GM20431 (cell line): ENCODE results near the gene DCAF15.
"Not testable (repeated sequence)": the region's sequence is repeated elsewhere in the genome, so short reads cannot be mapped to it uniquely, and the experiment has no call there.

Experiments
- in situ Hi-C: fragments of 300-500 bp; cut with MseI, MboI; formaldehyde crosslinking; loops from one replicate; pipeline ENCODE4 v1.15.0; 2020; ENCODE audit warnings: low sequenced_read_pairs; ENCODE audit not compliant: unreplicated experiment

Gene DCAF15

DNA sequence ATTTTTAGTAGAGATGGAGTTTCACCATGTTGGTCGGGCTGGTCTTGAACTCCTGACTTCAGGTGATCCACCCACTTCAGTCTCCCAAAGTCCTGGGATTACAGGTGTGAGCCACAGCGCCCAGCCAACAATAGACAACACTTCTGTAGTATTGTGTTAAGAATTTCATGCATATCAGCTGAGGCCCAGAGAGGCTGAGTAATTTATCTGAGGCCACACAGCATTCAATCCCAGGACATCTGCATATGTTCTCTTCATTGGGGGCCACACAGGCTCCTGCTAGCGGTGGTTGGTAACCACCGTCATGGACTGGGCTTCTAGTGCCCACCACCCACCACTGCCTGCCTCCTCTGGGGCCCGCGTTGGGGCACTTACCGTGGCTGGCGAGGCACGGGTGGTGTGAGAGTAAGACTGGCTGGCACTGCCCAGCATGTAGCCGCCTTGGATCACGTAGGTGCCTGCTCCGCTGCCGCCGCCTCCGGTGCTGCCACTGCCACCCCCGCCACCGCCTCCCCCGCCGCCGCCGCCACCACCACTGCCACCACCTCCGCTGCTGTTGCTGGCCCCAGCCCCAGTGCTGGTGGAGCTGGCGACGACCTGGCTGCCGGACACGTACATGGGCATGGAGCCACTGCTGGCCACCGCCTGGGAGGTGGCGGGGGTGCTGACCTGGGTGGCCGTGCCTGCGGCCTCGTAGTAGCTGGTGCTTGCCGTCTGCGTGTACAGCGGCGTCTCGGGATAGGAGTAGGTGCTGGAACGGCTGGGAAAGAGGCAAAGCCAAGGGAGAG, 20.3 kb downstream of the DCAF15 start:
- in situ Hi-C loops: no loop called here

DNA sequence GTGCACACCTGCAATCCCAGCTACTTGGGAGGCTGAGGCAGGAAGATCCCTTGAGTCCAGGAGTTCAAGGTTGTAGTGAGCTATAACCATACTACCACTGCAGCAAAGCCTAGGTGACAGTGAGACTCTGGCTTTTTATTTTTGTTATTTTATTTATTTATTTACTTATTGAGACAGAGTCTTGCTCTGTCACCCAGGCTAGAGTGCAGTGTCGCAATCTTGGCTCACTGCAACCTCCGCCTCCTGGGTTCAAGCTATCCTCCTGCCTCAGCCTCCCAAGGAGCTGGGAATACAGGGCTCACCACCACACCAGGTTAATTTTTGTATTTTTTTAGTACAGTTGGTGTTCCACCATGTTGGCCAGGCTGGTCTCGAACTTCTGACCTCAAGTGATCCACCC, 21.2 kb downstream of the DCAF15 start:
- in situ Hi-C loops: not testable (repeated sequence)

DNA sequence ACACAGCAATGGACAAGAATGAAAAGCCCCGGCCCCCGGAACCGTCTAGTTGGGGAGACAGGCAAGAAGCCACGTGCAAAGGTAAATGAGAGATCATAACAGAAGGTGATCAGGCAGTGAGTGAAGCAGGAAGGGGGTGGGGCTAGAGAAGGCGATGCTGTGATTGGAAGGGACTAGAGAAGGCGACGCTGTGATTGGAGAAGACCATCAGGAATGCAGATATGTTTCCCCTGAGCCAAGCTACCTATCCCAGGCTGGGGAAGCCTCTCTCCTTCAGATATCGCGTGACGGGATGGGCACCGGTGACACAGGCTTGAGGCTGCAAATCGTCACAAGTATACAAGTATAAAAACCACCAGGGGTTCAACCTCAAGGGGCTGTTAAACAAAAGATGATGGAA, 21.8 kb downstream of the DCAF15 start:
- in situ Hi-C loops: no loop called here

DNA sequence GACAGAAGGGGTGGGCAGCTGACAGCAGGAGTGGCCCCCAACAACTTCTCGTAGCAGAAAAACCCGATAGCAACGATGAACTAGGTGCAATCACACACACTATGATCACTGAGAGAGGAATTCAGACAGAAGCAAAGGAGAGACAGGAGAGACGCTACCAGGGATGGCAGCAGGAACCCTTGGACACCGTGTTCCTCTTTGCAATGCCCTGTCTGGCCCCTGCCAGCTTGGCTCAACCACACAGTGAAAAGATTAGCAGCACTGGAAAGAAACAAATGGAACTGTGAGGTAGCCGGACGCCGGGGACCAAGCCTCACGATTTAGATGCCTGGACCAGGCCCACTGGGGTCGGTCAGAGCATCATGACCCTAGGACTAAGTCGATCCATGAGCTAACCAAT, 23.6 kb downstream of the DCAF15 start:
- in situ Hi-C loops: no loop called here

DNA sequence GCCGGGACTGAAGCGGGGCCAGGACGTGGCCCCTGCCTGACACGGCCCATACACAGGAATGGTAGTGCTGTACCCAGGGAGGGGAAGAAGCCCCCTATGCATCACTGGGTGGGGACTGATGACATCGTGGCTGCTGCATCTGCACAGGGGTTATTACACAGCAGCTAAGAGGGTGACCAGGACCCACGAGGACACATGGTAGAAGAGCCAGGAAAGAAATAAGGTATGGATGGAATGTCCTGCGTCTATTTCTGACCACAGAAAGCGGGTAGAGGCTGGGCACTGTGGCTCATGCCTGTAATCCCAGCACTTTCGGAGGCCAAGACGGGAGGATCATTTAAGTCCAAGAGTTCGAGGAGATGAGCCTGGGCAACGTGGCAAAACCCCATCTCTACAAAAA, 24.1 kb downstream of the DCAF15 start:
- in situ Hi-C loops: no loop called here

DNA sequence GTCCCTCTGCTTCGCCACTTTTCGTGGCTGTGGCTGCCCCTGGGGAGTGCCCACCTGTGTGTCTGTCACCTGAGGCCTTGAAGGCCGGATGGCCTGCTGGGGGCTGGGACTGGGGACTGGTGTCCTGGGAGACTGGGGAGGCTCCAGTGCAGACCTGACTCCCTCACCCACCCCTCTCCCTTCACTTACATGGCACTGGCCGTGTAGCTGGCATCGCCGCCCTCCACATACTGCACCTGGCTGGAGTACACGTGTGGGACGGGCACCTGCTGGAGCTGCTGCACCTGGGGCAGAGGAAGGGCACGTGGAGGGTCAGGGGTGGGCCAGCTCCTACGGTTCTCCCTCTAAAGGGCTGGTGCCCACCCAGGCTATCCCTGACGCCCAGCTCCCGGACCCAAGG, 25.5 kb downstream of the DCAF15 start:
- in situ Hi-C loops: no loop called here

DNA sequence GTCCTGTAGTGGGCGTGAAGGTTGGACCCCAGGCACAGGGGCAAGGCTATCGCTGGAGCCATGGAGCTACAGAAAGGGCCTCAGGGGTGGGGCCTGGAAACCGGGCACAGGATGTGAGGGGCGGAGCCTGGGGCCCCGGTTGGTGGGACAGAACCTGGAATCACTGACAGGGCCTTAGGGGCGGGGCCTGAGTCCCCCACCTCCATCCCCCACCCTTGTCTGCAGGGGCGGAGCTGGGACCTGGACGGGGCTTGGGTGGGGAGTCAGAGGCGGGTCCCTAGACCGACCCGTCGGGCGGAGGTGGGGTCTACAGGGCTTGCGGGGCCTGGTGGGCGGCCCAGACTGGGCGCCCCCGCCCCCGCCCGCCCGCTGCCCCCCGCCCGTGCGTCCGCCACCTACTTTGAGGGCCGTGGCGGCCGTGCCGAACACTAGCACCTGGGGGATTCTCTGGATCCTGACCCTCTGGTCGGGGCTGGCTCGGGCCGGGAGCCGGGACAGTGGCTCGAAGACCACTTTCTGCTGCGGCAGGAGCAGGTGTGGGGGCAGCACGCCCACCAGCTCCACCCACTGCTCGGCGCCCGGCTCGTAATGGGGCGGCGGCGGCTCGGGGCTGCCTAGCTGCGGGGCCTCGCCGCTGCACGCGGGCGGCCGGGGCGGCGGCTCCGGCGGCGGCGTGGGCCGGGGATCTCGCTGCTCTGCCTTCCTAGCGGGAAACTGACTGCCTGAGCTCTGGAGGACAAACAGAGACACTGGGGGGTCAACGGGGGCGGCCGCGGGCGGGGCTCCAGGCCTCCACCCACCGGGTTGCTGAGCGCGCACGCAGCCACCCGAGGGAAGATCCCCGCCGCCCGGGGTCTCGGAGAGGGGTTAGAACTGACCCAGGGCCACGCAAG, 26.3 kb downstream of the DCAF15 start:
- in situ Hi-C loops: no loop called here

DNA sequence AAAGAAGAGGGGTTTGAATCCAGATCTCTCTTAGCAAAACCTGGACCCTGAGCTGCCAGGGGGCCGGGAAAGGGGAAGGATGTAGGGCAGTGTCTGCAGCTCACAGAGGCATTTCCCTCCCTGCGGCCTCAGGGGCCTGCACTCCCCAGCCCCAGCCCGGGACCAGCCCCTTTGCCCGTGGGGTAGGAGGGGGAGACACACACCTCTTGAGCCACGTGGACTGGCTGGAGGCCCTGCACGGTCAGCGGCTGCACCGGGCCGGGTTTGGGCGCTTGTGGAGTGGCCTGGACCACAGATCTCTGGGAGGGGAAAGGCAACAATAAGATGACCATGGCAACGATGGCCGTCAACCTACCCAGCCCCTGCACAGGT, 26.9 kb downstream of the DCAF15 start:
- in situ Hi-C loops: no loop called here

DNA sequence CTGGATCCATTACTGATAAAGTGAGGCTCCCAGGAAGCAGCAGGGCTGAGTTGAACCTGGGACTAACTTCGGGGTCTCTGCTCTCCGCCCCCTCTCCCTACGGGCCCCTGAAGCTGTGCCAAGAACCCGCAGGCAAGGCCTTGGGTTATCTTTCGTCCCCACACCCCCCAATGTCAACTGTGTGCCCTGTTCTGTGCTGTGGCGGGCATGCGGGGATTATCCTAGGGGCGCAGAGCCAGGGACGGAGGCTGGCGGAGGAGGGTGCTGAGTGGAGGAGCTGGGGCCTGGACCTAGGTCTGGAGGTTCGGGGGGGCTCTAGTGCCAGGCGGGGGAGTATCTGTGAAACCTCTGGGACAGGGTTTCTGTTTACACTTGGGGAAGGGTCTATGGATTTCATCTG, 27.4 kb downstream of the DCAF15 start:
- in situ Hi-C loops: no loop called here

DNA sequence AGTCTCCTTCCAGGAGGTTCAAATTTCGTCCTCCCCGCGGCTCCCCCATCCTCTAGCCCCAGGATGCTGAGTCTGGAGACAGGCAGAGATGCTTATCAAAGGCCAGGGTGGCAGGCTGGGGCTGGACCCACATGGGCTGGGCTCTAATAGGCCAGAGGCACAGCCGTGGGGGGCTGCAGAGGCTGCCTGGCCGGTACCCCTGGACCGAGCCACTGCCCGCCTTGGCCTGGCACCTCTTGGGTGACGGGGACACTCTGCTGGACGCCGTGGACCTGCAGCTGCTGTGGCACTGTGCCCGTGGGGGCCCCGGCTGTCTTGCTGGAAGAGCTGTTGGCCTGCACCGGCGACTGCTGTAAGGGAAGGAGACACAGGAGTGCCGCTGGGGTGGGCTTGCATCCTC, 28.0 kb downstream of the DCAF15 start:
- in situ Hi-C loops: no loop called here

DNA sequence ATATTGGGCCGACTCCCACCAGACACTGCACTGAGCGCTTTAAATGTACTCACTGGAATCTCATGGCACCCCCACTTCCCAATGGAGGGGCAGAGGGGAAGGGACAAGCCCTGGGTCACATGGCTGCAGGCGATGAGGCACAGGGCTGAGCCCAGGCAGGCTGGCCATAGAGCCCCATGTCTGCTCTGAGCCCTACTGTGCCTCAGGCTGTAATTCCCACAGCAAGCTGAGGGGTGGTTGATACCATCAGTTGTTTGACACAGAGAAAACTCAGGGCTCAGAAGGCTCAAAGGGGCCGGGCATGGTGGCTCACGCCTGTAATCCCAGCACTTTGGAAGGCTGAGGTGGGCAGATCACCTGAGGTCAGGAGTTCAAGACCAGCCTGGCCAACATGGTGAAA, 28.7 kb downstream of the DCAF15 start:
- in situ Hi-C loops: no loop called here

DNA sequence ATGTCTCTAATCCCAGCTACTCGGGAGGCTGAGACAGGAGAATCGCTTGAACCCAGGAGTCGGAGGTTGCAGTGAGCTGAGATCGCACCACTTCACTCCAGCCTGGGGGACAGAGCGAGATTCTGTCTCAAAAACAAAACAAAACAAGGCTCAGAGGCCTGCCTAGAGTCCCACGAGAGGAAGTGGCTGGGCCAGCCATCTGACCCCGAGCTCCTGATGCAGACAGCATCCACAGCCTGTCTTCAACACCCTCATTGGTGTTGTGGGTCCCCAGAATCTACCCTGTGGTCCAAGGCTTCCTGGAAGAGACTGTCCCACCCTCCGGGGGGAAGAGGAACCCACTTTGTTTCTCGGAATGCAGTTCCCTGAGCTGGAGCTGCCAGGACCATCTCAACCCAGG, 29.2 kb downstream of the DCAF15 start:
- in situ Hi-C loops: no loop called here

DNA sequence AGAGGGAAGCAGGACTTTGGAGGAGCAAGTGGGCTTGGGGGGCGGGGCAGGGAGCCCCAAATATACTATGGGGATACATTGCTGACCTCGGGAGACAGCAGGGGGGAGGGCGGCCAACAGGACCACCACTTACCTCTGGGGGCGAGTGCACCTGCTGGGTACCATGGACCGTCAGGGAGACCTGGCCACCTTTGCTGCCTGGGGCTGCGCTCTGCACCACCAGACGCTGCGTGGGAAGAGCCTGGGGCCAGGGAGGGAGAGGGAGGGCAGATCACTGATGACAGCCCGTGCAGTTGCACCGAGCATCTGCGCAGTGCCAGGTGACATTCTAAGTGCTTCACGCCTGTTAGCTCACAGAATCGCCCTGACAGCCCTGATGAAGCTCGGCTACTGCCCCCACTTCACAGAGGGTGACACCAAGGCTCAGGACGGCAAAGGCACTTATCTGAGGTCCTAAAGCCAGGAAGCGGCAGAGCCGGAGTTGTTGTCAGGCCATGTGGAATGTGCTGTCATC, 29.7 kb downstream of the DCAF15 start:
- in situ Hi-C loops: no loop called here

DNA sequence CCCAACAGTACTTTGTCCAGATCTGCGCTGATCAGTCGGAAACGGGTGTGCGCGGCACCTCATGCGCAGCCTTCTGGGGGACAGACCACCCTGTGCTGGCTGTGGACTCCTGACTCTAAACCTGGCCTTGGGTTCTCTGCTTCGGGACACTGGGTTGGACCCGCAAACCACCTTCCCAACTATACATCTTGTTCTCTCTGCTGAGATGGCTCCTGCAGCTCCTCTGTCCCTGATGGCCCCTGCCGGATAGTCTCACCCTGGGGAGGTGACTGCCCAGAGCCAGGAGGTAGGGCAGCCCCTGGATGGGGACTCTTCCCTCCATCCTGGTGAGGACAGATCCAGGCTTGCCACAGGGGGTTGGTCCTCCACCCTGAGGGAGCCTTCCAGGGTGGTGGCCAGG, 30.5 kb downstream of the DCAF15 start:
- in situ Hi-C loops: no loop called here

DNA sequence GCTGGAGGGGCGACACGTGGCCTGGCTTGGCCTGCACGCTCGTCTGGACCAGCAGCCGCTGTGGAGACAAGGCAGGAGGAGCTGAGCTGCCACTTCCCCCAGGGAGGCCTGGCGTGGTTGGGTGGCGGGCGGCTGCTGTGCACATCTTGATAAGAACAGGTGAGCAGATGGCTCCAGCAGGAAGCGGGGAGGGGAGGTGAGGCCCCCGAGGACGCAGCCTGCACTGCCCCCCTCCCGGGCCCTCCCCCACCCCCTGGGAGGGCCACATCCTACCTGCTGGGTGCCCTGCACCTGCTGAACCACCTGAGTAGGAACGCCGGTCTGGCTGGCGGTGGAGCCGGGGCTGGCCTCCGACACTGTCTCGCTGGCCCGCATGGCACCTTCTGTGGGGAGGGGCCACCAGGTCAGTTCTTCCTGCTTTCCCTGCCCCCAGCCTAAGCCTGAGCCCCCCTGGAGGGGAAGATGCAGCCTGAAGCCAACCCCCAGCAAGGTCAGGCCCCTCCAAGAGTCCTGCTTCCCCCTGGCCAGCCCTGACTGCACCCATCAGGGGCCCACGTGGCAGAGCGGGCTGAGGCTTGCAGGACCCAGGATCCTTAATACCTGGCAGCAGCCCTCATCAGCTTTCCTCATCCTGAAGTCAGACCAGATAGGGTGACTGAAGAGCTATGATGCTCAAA, 31.0 kb downstream of the DCAF15 start:
- in situ Hi-C loops: no loop called here

DNA sequence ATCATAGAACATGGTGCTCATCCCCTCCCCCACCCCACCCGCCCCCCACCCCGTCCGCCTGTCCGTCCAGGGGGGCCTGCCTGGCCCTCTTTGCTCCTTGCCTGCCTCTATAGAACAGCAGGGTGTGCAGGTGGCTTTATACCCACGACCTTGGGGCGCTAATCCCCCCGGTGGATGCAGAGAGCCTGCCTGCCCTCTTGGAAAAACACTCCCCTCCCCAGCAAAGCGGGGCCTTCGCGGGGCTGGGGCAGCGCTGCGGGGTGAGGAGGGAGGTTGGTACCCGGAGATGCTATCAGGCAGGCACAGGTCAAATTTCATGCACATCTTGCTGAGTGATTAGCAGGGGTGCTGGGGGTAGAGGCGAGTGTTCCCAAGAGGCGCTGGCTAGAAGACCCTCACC, 31.9 kb downstream of the DCAF15 start:
- in situ Hi-C loops: no loop called here

DNA sequence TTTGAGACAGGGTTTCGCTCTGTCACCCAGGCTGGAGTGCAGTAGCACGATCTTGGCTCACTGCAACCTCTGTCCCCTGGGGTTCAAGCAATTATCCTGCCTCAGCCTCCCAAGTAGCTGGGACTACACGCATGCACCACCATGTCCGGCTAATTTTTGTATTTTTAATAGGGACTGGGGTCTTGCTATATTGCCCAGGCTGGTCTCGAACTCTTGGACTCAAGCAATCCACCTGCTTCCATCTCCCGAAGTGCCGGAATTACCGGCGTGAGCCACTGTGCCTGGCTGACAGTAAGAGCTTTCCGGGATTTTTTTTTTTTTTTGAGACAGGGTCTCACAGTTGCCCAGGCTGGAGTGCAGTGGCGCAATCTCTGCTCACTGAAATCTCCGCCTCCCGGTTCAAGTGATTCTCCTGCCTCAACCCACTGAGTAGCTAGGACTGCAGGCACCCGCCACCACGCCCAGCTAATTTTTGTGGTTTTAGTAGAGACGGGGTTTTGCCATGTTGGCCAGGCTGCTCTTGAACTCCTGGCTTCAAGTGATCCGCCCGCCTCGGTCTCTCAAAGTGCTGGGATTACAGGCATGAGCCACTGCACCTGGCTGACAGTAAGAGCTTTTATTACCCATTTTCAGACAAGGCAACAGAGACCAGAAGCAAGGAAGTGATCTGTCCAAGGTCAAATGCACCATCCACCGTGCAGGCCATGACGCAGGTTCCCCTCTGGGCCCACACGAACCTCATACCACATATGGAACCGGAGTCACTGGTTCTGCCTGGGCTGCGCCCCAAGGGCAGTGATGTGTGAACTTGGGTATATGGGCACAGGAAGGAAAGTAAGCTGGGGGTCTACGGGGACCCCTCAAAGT, 32.8 kb downstream of the DCAF15 start:
- in situ Hi-C loops: no loop called here

DNA sequence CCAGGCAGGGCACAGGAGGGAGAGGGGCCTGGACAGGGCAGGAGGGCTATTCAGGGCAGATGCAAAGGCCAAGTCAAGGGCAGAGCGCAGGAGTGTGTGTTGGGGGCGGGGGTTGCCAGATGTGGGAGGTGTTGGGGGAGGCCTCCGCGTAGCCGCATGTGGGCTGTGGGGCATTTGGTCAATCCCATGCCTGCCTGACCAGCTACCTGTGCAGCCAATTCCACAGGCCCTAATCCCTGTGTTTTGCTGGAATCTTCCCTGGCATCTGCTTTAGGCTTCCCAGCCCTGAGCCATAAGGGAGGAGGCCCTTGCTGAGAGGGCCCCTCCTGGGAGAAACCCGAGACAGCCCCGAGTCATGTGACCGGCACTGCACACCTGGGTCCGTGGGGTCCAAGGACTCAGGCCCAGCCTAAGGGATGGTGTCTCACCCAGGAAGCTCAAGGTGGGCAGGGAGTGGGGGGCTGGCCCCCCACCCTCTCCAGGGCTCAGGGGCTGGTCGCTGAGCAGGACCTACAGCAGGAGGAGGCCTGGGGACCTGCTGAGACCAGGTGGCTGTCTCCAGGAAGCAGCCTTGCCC, 33.5 kb downstream of the DCAF15 start:
- in situ Hi-C loops: no loop called here

DNA sequence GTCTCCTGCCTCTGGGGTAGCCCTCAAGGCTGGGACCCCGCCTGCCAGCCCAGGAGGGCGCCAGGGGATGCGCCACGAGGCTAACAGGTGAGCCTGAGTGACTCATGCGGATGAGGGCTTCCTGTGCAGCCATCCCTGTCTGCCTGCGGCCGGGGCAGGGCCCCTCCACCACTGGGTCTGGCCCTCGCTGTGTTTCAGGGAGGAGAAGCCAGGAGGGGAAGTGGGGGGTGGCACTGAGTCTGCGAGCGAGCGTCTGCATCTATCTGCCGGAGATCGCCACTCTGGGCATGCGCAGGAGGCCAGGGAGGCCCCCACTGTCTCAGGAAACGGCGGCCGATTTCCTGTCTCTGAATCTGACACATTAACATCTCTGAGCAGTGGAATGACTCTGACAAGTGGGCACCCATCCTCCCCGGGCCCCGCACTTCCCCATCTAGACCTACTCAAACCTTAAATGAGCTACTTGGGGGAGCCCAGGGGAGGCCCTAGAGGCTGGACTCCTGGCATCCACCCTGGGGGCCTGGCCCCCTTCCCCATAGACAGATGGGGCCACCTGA, 34.1 kb downstream of the DCAF15 start:
- in situ Hi-C loops: no loop called here
